Coronary artery (tissue), 2 donors: ENCODE measurements around the gene KDM7A.
"Not testable (repeated sequence)": the region's sequence is repeated elsewhere in the genome, so short reads cannot be mapped to it uniquely, and the experiment has no call there.

Source experiments
- DNase-seq: peaks from one replicate; pipeline ENCODE4 v3.0.0-alpha.2; 2017; ENCODE audit warnings: low spot score
- H3K27ac ChIP-seq, 2 donors: fragments of 200-600 bp; sonication (generic); one replicate each; pipeline ENCODE4 v1.5.1; 2016 to 2019
- H3K4me3 ChIP-seq: fragments of 200-600 bp; sonication (generic); 2 replicates; pipeline ENCODE4 v1.5.1; 2016; ENCODE audit warnings: mild to moderate bottlenecking, moderate library complexity
- TF ChIP-seq, protein P1 (sequence below): fragments of 200-600 bp; sonication (generic); IDR thresholded peaks from one replicate; pipeline ENCODE4 v1.5.1; 2019; ENCODE audit warnings: antibody characterized with exemption

The KDM7A gene

GRCh38 chr7:140211698-140212097 is 34.9 kb upstream of the KDM7A start:
- TF ChIP-seq, protein P1, sequence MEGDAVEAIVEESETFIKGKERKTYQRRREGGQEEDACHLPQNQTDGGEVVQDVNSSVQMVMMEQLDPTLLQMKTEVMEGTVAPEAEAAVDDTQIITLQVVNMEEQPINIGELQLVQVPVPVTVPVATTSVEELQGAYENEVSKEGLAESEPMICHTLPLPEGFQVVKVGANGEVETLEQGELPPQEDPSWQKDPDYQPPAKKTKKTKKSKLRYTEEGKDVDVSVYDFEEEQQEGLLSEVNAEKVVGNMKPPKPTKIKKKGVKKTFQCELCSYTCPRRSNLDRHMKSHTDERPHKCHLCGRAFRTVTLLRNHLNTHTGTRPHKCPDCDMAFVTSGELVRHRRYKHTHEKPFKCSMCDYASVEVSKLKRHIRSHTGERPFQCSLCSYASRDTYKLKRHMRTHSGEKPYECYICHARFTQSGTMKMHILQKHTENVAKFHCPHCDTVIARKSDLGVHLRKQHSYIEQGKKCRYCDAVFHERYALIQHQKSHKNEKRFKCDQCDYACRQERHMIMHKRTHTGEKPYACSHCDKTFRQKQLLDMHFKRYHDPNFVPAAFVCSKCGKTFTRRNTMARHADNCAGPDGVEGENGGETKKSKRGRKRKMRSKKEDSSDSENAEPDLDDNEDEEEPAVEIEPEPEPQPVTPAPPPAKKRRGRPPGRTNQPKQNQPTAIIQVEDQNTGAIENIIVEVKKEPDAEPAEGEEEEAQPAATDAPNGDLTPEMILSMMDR, result no peak
- H3K4me3 ChIP-seq, result no peak overlapping the region
- no peak overlapping the region for H3K27ac ChIP-seq
- no peak for DNase-seq

- H3K27ac ChIP-seq, result no peak overlapping the region
- DNase-seq, result no peak
- TF ChIP-seq, protein P1, result no peak
- H3K4me3 ChIP-seq, result no peak overlapping the region
These were observed 33.3 kb upstream of the KDM7A start for GRCh38 chr7:140209866-140210609.

- Histone ChIP-seq H3K27ac (no peak overlapping the region), H3K4me3 (no peak overlapping the region)
- DNase-seq, result no peak
- TF ChIP-seq, protein P1, result no peak
These were observed 30.0 kb upstream of the KDM7A start for GRCh38 chr7:140206616-140207389.

- Histone ChIP-seq H3K27ac (no peak overlapping the region), H3K4me3 (no peak overlapping the region)
- DNase-seq, result no peak
- TF ChIP-seq, protein P1, result no peak
These were observed 28.8 kb upstream of the KDM7A start for GRCh38 chr7:140205600-140205999.

DNA sequence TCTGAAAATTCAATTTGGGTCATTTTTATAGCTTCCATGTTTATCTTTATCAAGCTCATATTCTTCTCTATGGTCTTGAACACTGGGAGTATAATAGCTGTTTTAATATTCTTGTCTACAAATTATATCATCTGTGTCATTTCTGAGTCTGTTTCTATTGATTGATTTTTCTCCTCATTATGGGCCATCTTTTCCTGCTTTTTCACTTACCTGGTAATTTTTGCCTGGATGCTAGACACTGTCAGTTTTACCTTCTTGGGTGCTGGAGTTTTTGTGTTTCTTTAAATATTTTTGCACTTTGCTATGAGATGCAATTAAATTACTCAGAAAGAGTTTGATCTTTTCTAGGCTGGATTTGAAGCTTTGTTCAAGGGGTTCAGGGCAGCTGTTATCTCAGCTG is 26.8 kb upstream of the KDM7A start:
- Histone ChIP-seq H3K4me3 (no peak overlapping the region), H3K27ac (no peak overlapping the region)
- DNase-seq, result no peak
- TF ChIP-seq, protein P1, result no peak

GRCh38 chr7:140202942-140203341 is 26.2 kb upstream of the KDM7A start:
- DNase-seq, H3K4me3 ChIP-seq, H3K27ac ChIP-seq: not testable (repeated sequence)

DNA sequence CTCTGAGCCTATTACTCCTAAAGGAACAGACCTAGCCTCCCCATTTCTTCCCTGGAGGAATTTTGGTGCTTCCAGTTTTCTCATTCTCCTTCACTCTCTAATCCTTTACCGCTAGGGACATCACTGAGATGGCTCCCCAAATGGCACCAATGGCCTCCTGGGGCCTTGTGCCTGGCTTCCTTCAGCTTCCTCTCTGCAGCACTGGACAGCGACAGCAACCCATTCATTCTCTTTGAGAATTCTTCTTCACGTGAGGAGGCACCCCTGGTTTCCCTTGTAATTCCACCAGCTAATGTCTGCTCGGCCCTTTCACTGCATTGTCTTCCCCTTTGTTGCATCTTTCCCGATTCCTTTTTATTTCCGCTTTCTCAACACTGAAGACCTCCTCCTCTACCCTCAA is 24.6 kb upstream of the KDM7A start:
- TF ChIP-seq, protein P1, result no peak
- no peak overlapping the region for H3K4me3 ChIP-seq

More for the DNA sequence above, 24.6 kb upstream of the KDM7A start:
- DNase-seq, result no peak
- no peak overlapping the region for H3K27ac ChIP-seq
